Measurements from ENCODE around the gene ABHD16B.

- TF ChIP-seq RAD21 (IDR thresholded peaks at IDR 0.05; ENCODE audit: low read depth) (no peak), EP300 (IDR thresholded peaks at IDR 0.05; ENCODE audit: borderline replicate concordance) (no peak)
Observed at GRCh38 chr20:63831646-63831992, 29.7 kb upstream of the ABHD16B start.
